Kidney (tissue), 14 donors: ENCODE data around the gene ZFP36L1. TPM values are rescaled to one million over a fixed set of nuclear protein-coding genes. Genes with fewer than 3 reads are reported as not detected.

ENCODE experiments used
- DNase-seq, 5 donors: peaks; one replicate each; pipeline ENCODE4 v3.0.0-alpha.2; 2013 to 2020
- FAIRE-seq: peaks from 2 replicates; lab custom pipeline; 2012; peaks lifted over from hg19 to GRCh38; lab: Jason Lieb, UNC
- H3K27ac ChIP-seq, 2 donors: one replicate each; pipeline ENCODE4 v1.7.0; 2013; ENCODE audit warnings: low read depth in 2 of 2, low read length in 2 of 2, inconsistent platforms in 1 of 2
- H3K27me3 ChIP-seq: one replicate; pipeline ENCODE4 v1.7.1; 2013; ENCODE audit warnings: low read length, inconsistent platforms; ENCODE audit not compliant: control insufficient read depth, insufficient read depth
- H3K36me3 ChIP-seq, 3 donors: one replicate each; pipeline versions ENCODE4 v1.7.0 to v1.7.1; 2013; ENCODE audit warnings: low read length in 3 of 3, control low read depth in 1 of 3, inconsistent platforms in 1 of 3; ENCODE audit not compliant: insufficient read depth in 3 of 3, control insufficient read depth in 2 of 3
- H3K4me1 ChIP-seq, 3 donors: one replicate each; pipeline versions ENCODE4 v1.7.0 to v1.7.1; 2013; ENCODE audit warnings: low read length in 3 of 3, inconsistent platforms in 1 of 3, low read depth in 1 of 3; ENCODE audit not compliant: control insufficient read depth in 2 of 3, insufficient read depth in 2 of 3
- H3K4me3 ChIP-seq, 3 donors: one replicate each; pipeline versions ENCODE4 v1.7.0 to v1.8.1; 2013; ENCODE audit warnings: low read length in 3 of 3, control low read depth in 1 of 3, inconsistent platforms in 1 of 3
- H3K9ac ChIP-seq, 3 donors: one replicate each; pipeline versions ENCODE4 v1.7.0 to v1.7.1; 2013; ENCODE audit warnings: low read length in 3 of 3, control low read depth in 1 of 3, inconsistent platforms in 1 of 3
- H3K9me3 ChIP-seq, 3 donors: one replicate each; pipeline versions ENCODE4 v1.7.0 to v1.7.1; 2013; ENCODE audit warnings: low read length in 3 of 3, control low read depth in 1 of 3, inconsistent platforms in 1 of 3; ENCODE audit not compliant: control insufficient read depth in 2 of 3, insufficient read depth in 1 of 3
- CTCF ChIP-seq: IDR thresholded peaks from 3 replicates; pipeline ENCODE4 v1.5.1; 2012; ENCODE audit warnings: mild to moderate bottlenecking, moderate library complexity, borderline replicate concordance; ENCODE audit not compliant: insufficient read depth; ENCODE audit errors: extremely low read depth
- intact Hi-C: fragments of 100-400 bp; cut with DNase I; formaldehyde crosslinking; loops from one replicate; pipeline ENCODE4 v1.11.1; 2022
- polyA plus RNA-seq: library from polyadenylated mRNA; stranded (reverse); fragments of 350-450 nt; fragmentation: Illumina TruSeq; extraction: RNeasy Lipid Tissue Mini Kit (QIAGEN cat#74804); gene quantifications from one replicate; pipeline ENCODE4 v1.2.3, GENCODE V29; 2014; ENCODE audit warnings: low read depth, low replicate concordance; ENCODE audit not compliant: insufficient read depth
- total RNA-seq: library from RNA; stranded (reverse); fragmentation: NEBNext Ultra II Directional; extraction: Animal tissue kit (Norgen Biotek cat#: 25700); gene quantifications from one replicate; pipeline ENCODE4 v1.2.1, GENCODE V29; 2021
- donor health status: control.
- donor health status: control.
- donor health status: control.
- donor health status: control.
- donor health status: control.
- donor health status: DM: yes; HTN: yes; CAD: no.
- donor health status: Normal renal cell carcinoma (clear cell type).

The ZFP36L1 gene
- total and polyA plus RNA-seq, 2 donors from 2014 or later = 73.3 to 289 TPM

- Histone ChIP-seq H3K27ac (no peak overlapping the region), H3K36me3 (no peaks in the 10 kb centered on the region), H3K4me1 (peaks cover 16 to 46% (median 36%) of the 10 kb centered on the region in 3 donors), H3K9me3 (no peaks in the 10 kb centered on the region), H3K4me3 (no peak overlapping the region), H3K9ac (no peak overlapping the region), H3K27me3 (no peaks in the 10 kb centered on the region)
- no peak for TF ChIP-seq CTCF
- intact Hi-C loops = loop anchor here (10.0 kb wide), 1 partner anchor 573 kb away; no protein-coding TSS in a partner anchor
- DNase-seq (peak in 2 of 5 donors; percentile 3 to 62), FAIRE-seq (no peak)
These were observed 24.8 kb upstream of the ZFP36L1 start for GRCh38 chr14:68817506-68818212.

GRCh38 chr14:68816943-68817430 is 24.1 kb upstream of the ZFP36L1 start:
- peak overlapping the region in 2 of 3 donors; percentile 71 to 78 for H3K9ac ChIP-seq
- peak overlapping the region in 2 of 3 donors; percentile 13 to 32 for H3K4me3 ChIP-seq

GRCh38 chr14:68816183-68816942 is 23.5 kb upstream of the ZFP36L1 start:
- Histone ChIP-seq H3K9me3 (no peaks in the 10 kb centered on the region), H3K4me1 (peaks cover 16 to 40% (median 36%) of the 10 kb centered on the region in 3 donors), H3K27me3 (no peaks in the 10 kb centered on the region), H3K9ac (peak overlapping the region in 2 of 3 donors; percentile 71 to 78), H3K27ac (peak overlapping the region; percentile 97 to 99), H3K36me3 (no peaks in the 10 kb centered on the region), H3K4me3 (peak overlapping the region in 2 of 3 donors; percentile 13 to 32)
- no peak for FAIRE-seq
- DNase-seq = peak; percentile 93 to 97 (median 95)
- intact Hi-C loops = loop anchor here (10.0 kb wide), 1 partner anchor 572 kb away; no protein-coding TSS in a partner anchor
- peak; percentile 97 for TF ChIP-seq CTCF

More at GRCh38 chr14:68816943-68817430, 24.1 kb upstream of the ZFP36L1 start:
- Histone ChIP-seq H3K4me1 (peaks cover 16 to 42% (median 36%) of the 10 kb centered on the region in 3 donors), H3K36me3 (no peaks in the 10 kb centered on the region), H3K9me3 (no peaks in the 10 kb centered on the region), H3K27ac (peak overlapping the region; percentile 97 to 99), H3K27me3 (no peaks in the 10 kb centered on the region)
- no peak for FAIRE-seq
- DNase-seq = no peak
- intact Hi-C loops = loop anchor here (10.0 kb wide), 1 partner anchor 572 kb away; no protein-coding TSS in a partner anchor
- TF ChIP-seq CTCF = no peak
